HG03159 (cell line): ENCODE data around the gene GPHN.
"Not testable (repeated sequence)": the region's sequence is repeated elsewhere in the genome, so short reads cannot be mapped to it uniquely, and the experiment has no call there.

ENCODE experiments used
- ATAC-seq: cut with Tn5 transposase; IDR thresholded peaks from one replicate; pipeline ENCODE4 v1.9.1; 2021; ENCODE audit warnings: mild to moderate bottlenecking, moderate library complexity; ENCODE audit not compliant: unreplicated experiment

Gene GPHN

DNA sequence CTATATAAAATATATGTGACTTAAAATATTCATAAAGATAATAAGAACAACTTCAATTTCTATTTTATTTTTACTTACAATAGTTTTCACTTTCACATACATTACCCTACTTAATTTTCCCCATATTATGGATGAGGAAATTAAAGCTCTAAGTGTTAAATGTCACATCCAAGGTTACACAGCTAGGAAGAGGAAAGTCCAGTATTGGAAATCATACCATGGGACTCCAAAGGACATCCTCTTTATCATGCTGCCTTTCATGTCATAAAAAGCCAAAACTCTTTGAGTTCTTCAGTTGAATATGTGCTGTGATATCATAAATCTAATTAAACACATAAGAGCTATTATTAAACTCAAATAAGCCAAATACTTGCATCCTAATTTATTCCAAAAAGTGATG, 508.9 kb downstream of the GPHN start:
- no peak for ATAC-seq

GRCh38 chr14:67018720-67019119, 510.8 kb downstream of the GPHN start:
- no peak for ATAC-seq

DNA sequence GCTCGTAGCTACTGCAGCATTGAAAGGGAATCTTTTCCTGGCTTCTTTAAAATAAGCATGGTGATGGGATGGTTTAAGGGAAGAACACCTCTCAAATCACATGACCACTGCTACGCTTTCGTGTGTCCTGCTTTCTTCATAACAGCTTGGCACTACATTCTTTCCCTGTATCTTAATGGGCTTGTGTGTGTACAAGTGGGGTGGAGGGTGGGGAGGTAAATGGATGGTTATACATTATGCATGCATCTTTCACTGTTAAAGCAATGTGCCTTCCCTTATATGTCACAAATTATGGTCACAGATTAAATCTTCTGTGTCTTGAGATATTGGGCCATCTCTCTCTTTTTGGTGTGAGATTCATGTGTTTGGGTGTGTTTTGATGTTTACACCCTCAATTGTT, 511.8 kb downstream of the GPHN start:
- no peak for ATAC-seq

DNA sequence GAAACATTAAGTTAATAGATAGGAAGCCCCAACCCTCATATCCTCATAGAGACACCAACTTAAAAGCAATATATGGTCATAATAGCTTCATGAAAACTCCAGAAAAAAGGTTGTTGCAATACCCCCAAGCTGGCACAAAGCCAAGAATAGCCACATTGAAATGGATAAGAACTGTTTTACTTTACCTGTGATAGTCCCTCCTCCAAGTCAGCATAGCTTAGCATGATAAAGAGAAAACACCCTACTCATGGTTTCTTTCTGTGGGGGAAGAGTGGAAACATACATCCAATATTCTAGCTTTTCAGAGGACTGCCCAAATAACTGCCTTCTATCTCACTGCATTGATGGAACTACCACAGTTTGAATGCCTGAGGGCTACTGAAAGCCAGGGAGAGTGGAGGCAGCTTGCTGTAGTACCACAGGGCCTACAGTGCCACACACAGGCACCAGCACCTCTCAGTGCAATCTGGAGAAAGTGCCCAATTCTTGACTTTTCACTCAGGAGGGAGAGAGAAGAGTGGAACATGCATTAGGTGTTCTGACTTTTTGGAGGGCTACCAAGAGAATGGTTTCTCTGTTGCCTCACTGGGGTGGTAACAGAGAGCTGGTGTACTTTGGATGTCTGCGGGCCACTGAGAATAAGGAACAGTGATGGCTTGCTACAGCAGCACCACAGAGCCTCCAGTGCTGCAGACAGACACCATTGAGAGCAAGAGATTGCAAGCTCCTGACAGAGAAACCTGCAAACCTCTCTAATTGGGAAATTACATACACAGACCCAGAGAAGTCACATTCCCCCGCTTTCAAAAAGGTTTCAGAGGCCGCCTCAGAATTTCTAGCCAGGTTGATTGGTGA, 524.2 kb downstream of the GPHN start:
- no peak for ATAC-seq

GRCh38 chr14:67045440-67045839, 537.5 kb downstream of the GPHN start:
- no peak for ATAC-seq

GRCh38 chr14:67050896-67051295, 542.9 kb downstream of the GPHN start:
- no peak for ATAC-seq

DNA sequence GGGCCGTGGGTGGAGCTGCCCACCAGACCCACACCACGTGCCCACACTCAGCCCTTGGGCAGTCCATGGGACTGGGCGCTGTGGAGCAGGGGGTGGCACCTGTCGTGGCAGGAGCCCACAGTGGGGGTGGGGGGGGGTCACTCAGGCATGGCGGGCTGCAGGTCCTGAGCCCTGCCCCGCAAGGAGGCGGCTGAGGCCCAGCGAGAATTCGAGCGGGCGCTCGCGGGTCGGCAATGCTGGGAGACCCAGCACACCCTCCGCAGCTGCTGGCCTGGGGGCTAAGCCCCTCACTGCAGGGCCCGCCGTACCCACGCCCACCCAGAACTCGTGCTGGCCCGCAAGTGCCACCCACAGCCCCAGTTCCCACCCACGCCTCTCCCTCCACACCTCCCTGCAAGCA, 548.7 kb downstream of the GPHN start:
- ATAC-seq: no peak

GRCh38 chr14:67059596-67059995, 551.6 kb downstream of the GPHN start:
- no peak for ATAC-seq

GRCh38 chr14:67060546-67060945, 552.6 kb downstream of the GPHN start:
- no peak for ATAC-seq

DNA sequence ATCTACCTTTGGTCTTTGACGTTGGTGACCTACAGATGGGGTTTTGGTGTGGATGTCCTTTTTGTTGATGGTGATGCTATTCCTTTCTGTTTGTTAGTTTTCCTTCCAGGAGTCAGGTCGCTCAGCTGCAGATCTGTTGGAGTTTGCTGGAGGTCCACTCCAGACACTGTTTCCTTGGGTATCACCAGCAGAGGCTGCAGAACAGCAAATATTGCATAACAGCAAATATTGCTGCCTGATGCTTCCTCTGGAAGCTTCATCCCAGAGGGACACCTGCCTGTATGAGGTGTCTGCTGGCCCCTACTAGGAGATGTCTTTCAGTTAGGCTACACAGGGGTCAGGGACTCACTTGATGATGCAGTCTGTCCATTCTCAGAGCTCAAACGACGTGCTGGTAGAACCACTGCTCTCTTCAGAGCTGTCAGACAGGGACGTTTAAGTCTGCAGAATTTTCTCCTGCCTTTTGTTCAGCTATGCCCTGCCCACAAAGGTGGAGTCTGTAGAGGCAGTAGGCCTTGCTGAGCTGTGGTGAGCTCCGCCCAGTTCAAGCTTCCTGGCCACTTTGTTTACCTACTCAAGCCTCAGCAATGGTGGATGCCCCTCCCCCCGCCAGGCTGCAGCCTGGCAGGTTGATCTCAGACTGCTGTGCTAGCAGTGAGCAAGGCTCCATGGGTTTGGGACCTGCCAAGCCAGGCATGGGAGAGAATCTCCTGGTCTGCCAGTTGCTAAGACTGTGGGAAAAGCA, 559.3 kb downstream of the GPHN start:
- not testable (repeated sequence) for ATAC-seq

- ATAC-seq: no peak
Observed at GRCh38 chr14:67068251-67068650, 560.3 kb downstream of the GPHN start.

- no peak for ATAC-seq
Observed at GRCh38 chr14:67071506-67071905, 563.6 kb downstream of the GPHN start.

- no peak for ATAC-seq
Observed at GRCh38 chr14:67077921-67078320, 570.0 kb downstream of the GPHN start.

GRCh38 chr14:67079846-67080245, 571.9 kb downstream of the GPHN start:
- no peak for ATAC-seq

DNA sequence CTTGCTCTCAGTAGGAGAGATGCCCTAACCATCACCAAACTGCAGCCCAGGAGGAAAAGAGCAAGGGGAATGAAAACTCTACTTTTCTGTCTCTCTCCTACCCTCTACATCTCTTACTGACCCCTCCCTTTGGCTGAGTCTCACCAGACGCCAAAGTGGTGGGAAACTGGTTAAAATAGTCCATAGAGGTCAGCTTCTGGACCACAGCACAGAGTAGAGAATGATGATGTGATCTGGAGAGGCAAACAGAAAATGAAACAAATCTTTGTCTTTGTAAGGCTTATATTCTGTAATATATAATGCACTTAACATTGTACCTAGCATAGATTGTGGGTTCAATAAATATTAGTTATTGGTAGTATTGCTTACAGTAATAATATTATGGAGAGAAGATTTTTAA, 600.3 kb downstream of the GPHN start:
- ATAC-seq: no peak

GRCh38 chr14:67111022-67111421, 603.1 kb downstream of the GPHN start:
- ATAC-seq: no peak

DNA sequence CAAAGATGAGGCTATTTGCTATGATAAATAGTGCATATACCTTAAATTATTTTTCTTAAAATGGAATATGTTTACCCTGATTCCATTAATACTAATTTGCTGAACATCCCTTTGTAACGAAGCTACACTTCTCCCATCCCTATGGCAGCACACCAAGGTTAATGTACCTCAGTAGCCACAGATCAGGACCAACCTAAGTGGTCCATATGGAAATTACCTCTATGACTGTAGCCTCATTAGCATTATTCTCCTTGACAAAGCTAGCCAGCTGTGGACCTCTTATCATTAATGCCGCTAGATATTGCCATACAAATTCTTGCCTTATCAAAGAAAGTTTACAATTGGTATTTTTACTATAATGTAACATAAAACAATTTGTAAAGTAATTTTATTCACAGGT, 604.4 kb downstream of the GPHN start:
- no peak for ATAC-seq

GRCh38 chr14:67127174-67127573, 619.2 kb downstream of the GPHN start:
- ATAC-seq: no peak

DNA sequence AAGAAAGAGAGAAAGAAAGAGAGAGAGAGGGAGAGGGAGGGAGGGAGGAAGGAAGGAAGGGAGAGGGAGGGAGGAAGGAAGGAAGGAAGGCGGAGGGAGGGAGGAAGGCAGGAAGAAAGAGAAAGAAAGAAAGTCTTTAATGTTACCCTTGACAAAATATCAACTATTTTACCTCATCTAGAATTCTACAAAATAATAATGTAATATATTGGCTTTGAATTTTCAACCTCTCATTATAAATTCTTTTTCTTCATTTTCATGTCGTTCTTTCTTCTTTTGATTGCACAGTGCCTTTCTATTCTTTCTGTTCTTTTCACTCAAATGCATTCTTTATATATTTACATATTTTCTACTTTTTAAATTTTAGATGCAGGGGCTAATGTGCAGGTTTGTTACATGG, 621.8 kb downstream of the GPHN start:
- no peak for ATAC-seq

GRCh38 chr14:67131691-67132090, 623.7 kb downstream of the GPHN start:
- ATAC-seq: no peak

GRCh38 chr14:67133144-67133543, 625.2 kb downstream of the GPHN start:
- ATAC-seq: no peak
